HepG2 (cell line): ENCODE results near the gene CASKIN2. TPM values are rescaled to one million over a fixed set of nuclear protein-coding genes. Genes with fewer than 3 reads are reported as not detected.

Source experiments
- NR2F6 ChIP-seq, 2 experiments: IDR thresholded peaks; 2 replicates each; pipeline ENCODE4 v1.6.1; 2016; ENCODE audit warnings: antibody characterized with exemption in 1 of 2, mild to moderate bottlenecking in 1 of 2
- PHF20 ChIP-seq: sonication (generic); formaldehyde crosslinking; IDR thresholded peaks from 2 replicates; pipeline ENCODE4 v1.5.0; 2020; ENCODE audit warnings: mild to moderate bottlenecking, missing genetic modification reagents
- SMAD3 ChIP-seq: sonication (generic); formaldehyde crosslinking; IDR thresholded peaks from 2 replicates; pipeline ENCODE4 v1.4.0; 2020; ENCODE audit warnings: missing genetic modification reagents
- SOX5 ChIP-seq: IDR thresholded peaks from 2 replicates; pipeline ENCODE4 v1.6.1; 2016; ENCODE audit warnings: borderline replicate concordance
- ZNF207 ChIP-seq: fragments of 450-650 bp; IDR thresholded peaks from 2 replicates; pipeline ENCODE4 v1.6.1; 2016; ENCODE audit warnings: antibody characterized with exemption, borderline replicate concordance
- ZNF329 ChIP-seq: sonication (generic); formaldehyde crosslinking; IDR thresholded peaks from 2 replicates; pipeline ENCODE4 v1.9.0; 2021; ENCODE audit warnings: low read depth, mild to moderate bottlenecking, missing genetic modification reagents
- polyA plus RNA-seq, 8 experiments: library from polyadenylated mRNA; depleted of rRNA in 3 of 8; stranded (reverse) in 7 of 8; unstranded in 1 of 8; fragments of >200 nt; fragmentation: Illumina TruSeq in 4 of 8; extraction: Trizol in 4 of 8; gene quantifications; 2 replicates each; pipeline versions ENCODE4 v1.2.1 to v1.2.3, GENCODE V29; 2011 to 2016; ENCODE audit warnings: low read depth in 4 of 8, missing spikeins in 1 of 8, mixed read lengths in 1 of 8; ENCODE audit not compliant: insufficient read depth in 1 of 8
- total RNA-seq, 5 experiments: library from RNA; depleted of rRNA; stranded (reverse); fragments of >200 nt; fragmentation: Illumina TruSeq; extraction: Trizol; gene quantifications; 2 replicates each; pipeline ENCODE4 v1.2.3, GENCODE V29; 2016; ENCODE audit warnings: low read depth in 1 of 5
- TF ChIP-seq, protein P1 (sequence below): sonication (generic); formaldehyde crosslinking; IDR thresholded peaks from 2 replicates; pipeline ENCODE4 v1.4.0; 2020; ENCODE audit warnings: mild to moderate bottlenecking, missing genetic modification reagents, borderline replicate concordance
- TF ChIP-seq, protein P2 (sequence below): IDR thresholded peaks from 2 replicates; pipeline ENCODE4 v1.6.1; 2016; ENCODE audit warnings: low read depth, missing genetic modification reagents, missing compliant biosample characterization
- TF ChIP-seq, protein P3 (sequence below): sonication (generic); formaldehyde crosslinking; IDR thresholded peaks from 2 replicates; pipeline ENCODE4 v1.5.1; 2020; ENCODE audit warnings: missing genetic modification reagents, mild to moderate bottlenecking, borderline replicate concordance
- TF ChIP-seq, protein P4 (sequence below): sonication (generic); formaldehyde crosslinking; IDR thresholded peaks from 2 replicates; pipeline ENCODE4 v1.5.0; 2020; ENCODE audit warnings: mild to moderate bottlenecking, missing genetic modification reagents, borderline replicate concordance

CASKIN2 gene
- total and polyA plus RNA-seq, 2 of the 13 experiments (the other 11 are each of a cell fraction or from before 2014, with no cell fraction given) = 5.2 to 7.8 TPM

DNA sequence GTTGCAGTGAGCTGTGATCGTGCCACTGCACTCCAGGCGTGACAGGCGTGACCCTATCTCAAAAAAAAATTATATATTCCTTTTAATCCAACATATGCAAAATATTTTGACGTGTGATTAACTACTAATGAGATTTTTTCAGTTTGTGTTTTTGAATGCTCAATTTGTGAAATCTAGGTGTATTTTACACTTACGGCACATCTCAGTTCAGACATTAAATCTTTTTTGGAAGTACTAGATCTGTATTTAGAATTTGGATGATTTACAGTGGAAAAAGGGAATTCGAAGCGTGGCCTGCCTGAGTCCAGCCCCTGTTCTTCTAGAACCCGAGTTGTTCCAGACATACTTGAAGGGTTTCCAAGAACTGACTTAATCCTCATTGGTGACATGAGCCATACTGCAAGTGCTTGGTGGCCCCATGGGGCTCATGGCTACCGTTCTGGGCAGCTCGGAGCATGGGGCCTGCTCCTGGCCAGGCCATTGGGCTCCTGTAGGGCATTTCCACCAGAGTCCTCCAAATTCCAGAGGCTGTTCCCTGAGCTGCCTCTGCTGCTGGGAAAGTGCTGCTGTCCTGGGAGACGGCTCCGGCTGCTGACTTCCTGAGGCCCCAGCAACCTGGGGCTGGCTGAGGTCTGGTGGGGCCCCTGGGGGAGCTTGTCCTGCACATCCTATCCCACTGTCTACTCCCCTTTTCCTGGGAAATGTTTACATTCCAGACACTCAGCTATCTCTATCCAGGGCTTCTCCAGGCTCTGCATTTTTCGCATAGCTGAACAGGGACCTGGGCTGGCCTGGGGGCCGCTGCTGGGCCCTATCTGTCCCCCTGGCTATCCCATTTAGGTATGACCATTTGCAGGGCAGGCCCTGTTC, 37.3 kb upstream of the CASKIN2 start (continued):
- TF ChIP-seq, protein P1, sequence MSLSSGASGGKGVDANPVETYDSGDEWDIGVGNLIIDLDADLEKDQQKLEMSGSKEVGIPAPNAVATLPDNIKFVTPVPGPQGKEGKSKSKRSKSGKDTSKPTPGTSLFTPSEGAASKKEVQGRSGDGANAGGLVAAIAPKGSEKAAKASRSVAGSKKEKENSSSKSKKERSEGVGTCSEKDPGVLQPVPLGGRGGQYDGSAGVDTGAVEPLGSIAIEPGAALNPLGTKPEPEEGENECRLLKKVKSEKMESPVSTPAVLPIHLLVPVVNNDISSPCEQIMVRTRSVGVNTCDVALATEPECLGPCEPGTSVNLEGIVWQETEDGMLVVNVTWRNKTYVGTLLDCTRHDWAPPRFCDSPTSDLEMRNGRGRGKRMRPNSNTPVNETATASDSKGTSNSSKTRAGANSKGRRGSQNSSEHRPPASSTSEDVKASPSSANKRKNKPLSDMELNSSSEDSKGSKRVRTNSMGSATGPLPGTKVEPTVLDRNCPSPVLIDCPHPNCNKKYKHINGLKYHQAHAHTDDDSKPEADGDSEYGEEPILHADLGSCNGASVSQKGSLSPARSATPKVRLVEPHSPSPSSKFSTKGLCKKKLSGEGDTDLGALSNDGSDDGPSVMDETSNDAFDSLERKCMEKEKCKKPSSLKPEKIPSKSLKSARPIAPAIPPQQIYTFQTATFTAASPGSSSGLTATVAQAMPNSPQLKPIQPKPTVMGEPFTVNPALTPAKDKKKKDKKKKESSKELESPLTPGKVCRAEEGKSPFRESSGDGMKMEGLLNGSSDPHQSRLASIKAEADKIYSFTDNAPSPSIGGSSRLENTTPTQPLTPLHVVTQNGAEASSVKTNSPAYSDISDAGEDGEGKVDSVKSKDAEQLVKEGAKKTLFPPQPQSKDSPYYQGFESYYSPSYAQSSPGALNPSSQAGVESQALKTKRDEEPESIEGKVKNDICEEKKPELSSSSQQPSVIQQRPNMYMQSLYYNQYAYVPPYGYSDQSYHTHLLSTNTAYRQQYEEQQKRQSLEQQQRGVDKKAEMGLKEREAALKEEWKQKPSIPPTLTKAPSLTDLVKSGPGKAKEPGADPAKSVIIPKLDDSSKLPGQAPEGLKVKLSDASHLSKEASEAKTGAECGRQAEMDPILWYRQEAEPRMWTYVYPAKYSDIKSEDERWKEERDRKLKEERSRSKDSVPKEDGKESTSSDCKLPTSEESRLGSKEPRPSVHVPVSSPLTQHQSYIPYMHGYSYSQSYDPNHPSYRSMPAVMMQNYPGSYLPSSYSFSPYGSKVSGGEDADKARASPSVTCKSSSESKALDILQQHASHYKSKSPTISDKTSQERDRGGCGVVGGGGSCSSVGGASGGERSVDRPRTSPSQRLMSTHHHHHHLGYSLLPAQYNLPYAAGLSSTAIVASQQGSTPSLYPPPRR (CRISPR knock-in tag) = peak; percentile 80
- TF ChIP-seq, protein P2, sequence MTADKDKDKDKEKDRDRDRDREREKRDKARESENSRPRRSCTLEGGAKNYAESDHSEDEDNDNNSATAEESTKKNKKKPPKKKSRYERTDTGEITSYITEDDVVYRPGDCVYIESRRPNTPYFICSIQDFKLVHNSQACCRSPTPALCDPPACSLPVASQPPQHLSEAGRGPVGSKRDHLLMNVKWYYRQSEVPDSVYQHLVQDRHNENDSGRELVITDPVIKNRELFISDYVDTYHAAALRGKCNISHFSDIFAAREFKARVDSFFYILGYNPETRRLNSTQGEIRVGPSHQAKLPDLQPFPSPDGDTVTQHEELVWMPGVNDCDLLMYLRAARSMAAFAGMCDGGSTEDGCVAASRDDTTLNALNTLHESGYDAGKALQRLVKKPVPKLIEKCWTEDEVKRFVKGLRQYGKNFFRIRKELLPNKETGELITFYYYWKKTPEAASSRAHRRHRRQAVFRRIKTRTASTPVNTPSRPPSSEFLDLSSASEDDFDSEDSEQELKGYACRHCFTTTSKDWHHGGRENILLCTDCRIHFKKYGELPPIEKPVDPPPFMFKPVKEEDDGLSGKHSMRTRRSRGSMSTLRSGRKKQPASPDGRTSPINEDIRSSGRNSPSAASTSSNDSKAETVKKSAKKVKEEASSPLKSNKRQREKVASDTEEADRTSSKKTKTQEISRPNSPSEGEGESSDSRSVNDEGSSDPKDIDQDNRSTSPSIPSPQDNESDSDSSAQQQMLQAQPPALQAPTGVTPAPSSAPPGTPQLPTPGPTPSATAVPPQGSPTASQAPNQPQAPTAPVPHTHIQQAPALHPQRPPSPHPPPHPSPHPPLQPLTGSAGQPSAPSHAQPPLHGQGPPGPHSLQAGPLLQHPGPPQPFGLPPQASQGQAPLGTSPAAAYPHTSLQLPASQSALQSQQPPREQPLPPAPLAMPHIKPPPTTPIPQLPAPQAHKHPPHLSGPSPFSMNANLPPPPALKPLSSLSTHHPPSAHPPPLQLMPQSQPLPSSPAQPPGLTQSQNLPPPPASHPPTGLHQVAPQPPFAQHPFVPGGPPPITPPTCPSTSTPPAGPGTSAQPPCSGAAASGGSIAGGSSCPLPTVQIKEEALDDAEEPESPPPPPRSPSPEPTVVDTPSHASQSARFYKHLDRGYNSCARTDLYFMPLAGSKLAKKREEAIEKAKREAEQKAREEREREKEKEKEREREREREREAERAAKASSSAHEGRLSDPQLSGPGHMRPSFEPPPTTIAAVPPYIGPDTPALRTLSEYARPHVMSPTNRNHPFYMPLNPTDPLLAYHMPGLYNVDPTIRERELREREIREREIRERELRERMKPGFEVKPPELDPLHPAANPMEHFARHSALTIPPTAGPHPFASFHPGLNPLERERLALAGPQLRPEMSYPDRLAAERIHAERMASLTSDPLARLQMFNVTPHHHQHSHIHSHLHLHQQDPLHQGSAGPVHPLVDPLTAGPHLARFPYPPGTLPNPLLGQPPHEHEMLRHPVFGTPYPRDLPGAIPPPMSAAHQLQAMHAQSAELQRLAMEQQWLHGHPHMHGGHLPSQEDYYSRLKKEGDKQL = 0 out of 2 replicates have a peak, but pooled peaks have one; percentile 25
- TF ChIP-seq SMAD3 (CRISPR knock-in tag) (no peak), SOX5 (CRISPR knock-in tag) (peak; percentile 51; the same call in 1 of the 2 replicates), ZNF207 (no peak), NR2F6 (IDR thresholded peaks at IDR 0.05) (peak; percentile 33; the same call in 1 of the 2 replicates), NR2F6 (CRISPR knock-in tag; IDR thresholded peaks at IDR 0.05) (peak; percentile 59; the same call in 1 of the 2 replicates), PHF20 (no peak), ZNF329 (CRISPR knock-in tag) (no peak)
- TF ChIP-seq, protein P3, sequence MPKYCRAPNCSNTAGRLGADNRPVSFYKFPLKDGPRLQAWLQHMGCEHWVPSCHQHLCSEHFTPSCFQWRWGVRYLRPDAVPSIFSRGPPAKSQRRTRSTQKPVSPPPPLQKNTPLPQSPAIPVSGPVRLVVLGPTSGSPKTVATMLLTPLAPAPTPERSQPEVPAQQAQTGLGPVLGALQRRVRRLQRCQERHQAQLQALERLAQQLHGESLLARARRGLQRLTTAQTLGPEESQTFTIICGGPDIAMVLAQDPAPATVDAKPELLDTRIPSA (CRISPR knock-in tag) = 0 out of 2 replicates have a peak, but pooled peaks have one; percentile 39
- TF ChIP-seq, protein P4, sequence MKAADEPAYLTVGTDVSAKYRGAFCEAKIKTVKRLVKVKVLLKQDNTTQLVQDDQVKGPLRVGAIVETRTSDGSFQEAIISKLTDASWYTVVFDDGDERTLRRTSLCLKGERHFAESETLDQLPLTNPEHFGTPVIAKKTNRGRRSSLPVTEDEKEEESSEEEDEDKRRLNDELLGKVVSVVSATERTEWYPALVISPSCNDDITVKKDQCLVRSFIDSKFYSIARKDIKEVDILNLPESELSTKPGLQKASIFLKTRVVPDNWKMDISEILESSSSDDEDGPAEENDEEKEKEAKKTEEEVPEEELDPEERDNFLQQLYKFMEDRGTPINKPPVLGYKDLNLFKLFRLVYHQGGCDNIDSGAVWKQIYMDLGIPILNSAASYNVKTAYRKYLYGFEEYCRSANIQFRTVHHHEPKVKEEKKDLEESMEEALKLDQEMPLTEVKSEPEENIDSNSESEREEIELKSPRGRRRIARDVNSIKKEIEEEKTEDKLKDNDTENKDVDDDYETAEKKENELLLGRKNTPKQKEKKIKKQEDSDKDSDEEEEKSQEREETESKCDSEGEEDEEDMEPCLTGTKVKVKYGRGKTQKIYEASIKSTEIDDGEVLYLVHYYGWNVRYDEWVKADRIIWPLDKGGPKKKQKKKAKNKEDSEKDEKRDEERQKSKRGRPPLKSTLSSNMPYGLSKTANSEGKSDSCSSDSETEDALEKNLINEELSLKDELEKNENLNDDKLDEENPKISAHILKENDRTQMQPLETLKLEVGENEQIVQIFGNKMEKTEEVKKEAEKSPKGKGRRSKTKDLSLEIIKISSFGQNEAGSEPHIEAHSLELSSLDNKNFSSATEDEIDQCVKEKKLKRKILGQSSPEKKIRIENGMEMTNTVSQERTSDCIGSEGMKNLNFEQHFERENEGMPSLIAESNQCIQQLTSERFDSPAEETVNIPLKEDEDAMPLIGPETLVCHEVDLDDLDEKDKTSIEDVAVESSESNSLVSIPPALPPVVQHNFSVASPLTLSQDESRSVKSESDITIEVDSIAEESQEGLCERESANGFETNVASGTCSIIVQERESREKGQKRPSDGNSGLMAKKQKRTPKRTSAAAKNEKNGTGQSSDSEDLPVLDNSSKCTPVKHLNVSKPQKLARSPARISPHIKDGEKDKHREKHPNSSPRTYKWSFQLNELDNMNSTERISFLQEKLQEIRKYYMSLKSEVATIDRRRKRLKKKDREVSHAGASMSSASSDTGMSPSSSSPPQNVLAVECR = peak; percentile 70; the same call in 1 of the 2 replicates
